ENCODE data around the gene TTLL10. TPM values are rescaled to one million over a fixed set of nuclear protein-coding genes. Genes with fewer than 3 reads are reported as not detected.

Gene TTLL10
- total RNA-seq, 4 donors from 2014 or later, result 0.19 to 0.44 TPM; not detected in 2

- Histone ChIP-seq H3K27ac (peak within 1 kb of the TSS in 2 of 4 donors; percentile 47 to 68), H3K4me1 (peaks cover 11 to 59% (median 19%) of the 10 kb centered on the region in 3 donors), H3K4me3 (peak within 1 kb of the TSS in 3 of 4 donors; percentile 19 to 57 (median 38)), H3K36me3 (peaks cover 12 to 31% (median 12%) of the 10 kb centered on the region in 3 donors), H3K27me3 (peaks cover 0 to 21% (median 0%) of the 10 kb centered on the region in 4 donors), H3K9me3 (no peaks in the 10 kb centered on the region)
- no peak for DNase-seq
- TF ChIP-seq POLR2A (IDR thresholded peaks at IDR 0.05), result no peak
- TF ChIP-seq CTCF (IDR thresholded peaks at IDR 0.05), result no peak
- intact Hi-C loops (cut with DNase I), result no loop called here
- 40 to 45% methylated on average over 1 to 4 of the region's 56 CpGs for WGBS, 2 donors
These were observed 39.9 kb downstream of the TTLL10 start, which contains the start of gene TNFRSF4 for GRCh38 chr1:1213345-1214265. TNFRSF4 (minus strand) TSS chr1:1214153; CDS start chr1:1214127, 26 bp downstream.

- TF ChIP-seq POLR2A (IDR thresholded peaks at IDR 0.05), result no peak
- TF ChIP-seq CTCF (IDR thresholded peaks at IDR 0.05), result no peak
- peak overlapping the region in 1 of 4 donors; percentile 5 for H3K27ac ChIP-seq
- WGBS, 2 donors, result 33 to 37% methylated on average over 6 to 9 of the region's 11 CpGs
- H3K4me1 ChIP-seq, result peaks cover 10 to 53% (median 17%) of the 10 kb centered on the region in 3 donors
- peaks cover 0 to 6% (median 0%) of the 10 kb centered on the region in 4 donors for H3K27me3 ChIP-seq
- no peak overlapping the region for H3K4me3 ChIP-seq
- intact Hi-C loops (cut with DNase I), result no loop called here
- no peak for DNase-seq
- H3K9me3 ChIP-seq, result no peaks in the 10 kb centered on the region
- H3K36me3 ChIP-seq, result peaks cover 12 to 47% (median 15%) of the 10 kb centered on the region in 3 donors
These were observed 41.5 kb downstream of the TTLL10 start for GRCh38 chr1:1215080-1215676.

GRCh38 chr1:1215881-1216605, 42.4 kb downstream of the TTLL10 start:
- peak overlapping the region in 1 of 4 donors; percentile 28 for H3K27ac ChIP-seq
- no peaks in the 10 kb centered on the region for H3K9me3 ChIP-seq
- no peak overlapping the region for H3K4me3 ChIP-seq
- H3K4me1 ChIP-seq, result peaks cover 10 to 53% (median 17%) of the 10 kb centered on the region in 3 donors
- intact Hi-C loops (cut with DNase I), result no loop called here
- peaks cover 12 to 56% (median 15%) of the 10 kb centered on the region in 3 donors for H3K36me3 ChIP-seq
- TF ChIP-seq POLR2A (IDR thresholded peaks at IDR 0.05) (no peak), CTCF (IDR thresholded peaks at IDR 0.05) (no peak)
- no peak for DNase-seq
- WGBS, 2 donors, result 92 to 100% methylated on average over 1 to 2 of the region's 21 CpGs
- no peaks in the 10 kb centered on the region for H3K27me3 ChIP-seq

- Histone ChIP-seq H3K9me3 (no peaks in the 10 kb centered on the region), H3K4me1 (peaks cover 10 to 48% (median 17%) of the 10 kb centered on the region in 3 donors), H3K27me3 (no peaks in the 10 kb centered on the region), H3K4me3 (no peak overlapping the region), H3K36me3 (peaks cover 16 to 65% (median 17%) of the 10 kb centered on the region in 3 donors), H3K27ac (peak overlapping the region in 3 of 4 donors; percentile 28 to 59 (median 48))
- intact Hi-C loops (cut with DNase I), result no loop called here
- 84 to 92% methylated on average over 18 to 50 of the region's 74 CpGs for WGBS, 2 donors
- TF ChIP-seq CTCF (IDR thresholded peaks at IDR 0.05) (no peak), POLR2A (IDR thresholded peaks at IDR 0.05) (no peak)
- no peak for DNase-seq
These were observed 43.3 kb downstream of the TTLL10 start for GRCh38 chr1:1216770-1217620.

All from esophagus squamous epithelium (tissue), 5 donors.